Measurements from ENCODE around the gene ENOX1.

Gene ENOX1

GRCh38 chr13:43245374-43245964, 541.3 kb downstream of the ENOX1 start:
- Histone ChIP-seq H3K36me3 (ENCODE audit: insufficient read depth, low read length) (no peaks in the 10 kb centered on the region), H3K4me2 (ENCODE audit: insufficient read depth, low read length) (no peak overlapping the region), H3K9ac (ENCODE audit: low read depth, low read length) (no peak overlapping the region), H3K27me3 (ENCODE audit: insufficient read depth, low read length, poor library complexity) (peaks cover 2% of the 10 kb centered on the region), H3K79me2 (ENCODE audit: insufficient read depth, low read length) (no peaks in the 10 kb centered on the region), H3K27ac (ENCODE audit: low read length) (no peak overlapping the region), H2AFZ (ENCODE audit: low read depth, low read length) (no peak overlapping the region), H3K4me3 (ENCODE audit: low read depth in 1 of 2, low read length in 2 of 2) (no peak overlapping the region), H4K20me1 (ENCODE audit: insufficient read depth, low read length) (no peaks in the 10 kb centered on the region), H3K4me1 (ENCODE audit: insufficient read depth, low read length) (no peaks in the 10 kb centered on the region), H3K9me3 (ENCODE audit: insufficient read depth, low read length, severe bottlenecking) (no peaks in the 10 kb centered on the region)
- no peak for DNase-seq
- ATAC-seq (ENCODE audit: insufficient read depth, low read depth), result no peak
- TF ChIP-seq CTCF (IDR thresholded peaks at IDR 0.05; ENCODE audit: borderline replicate concordance, extremely low read depth, low read length, poor library complexity, severe bottlenecking) (no peak), EZH2 (IDR thresholded peaks at IDR 0.05; ENCODE audit: borderline replicate concordance, low read depth, low read length, severe bottlenecking) (no peak)

GRCh38 chr13:43244481-43244880, 542.3 kb downstream of the ENOX1 start:
- H3K4me1 ChIP-seq (ENCODE audit: insufficient read depth, low read length), result no peaks in the 10 kb centered on the region
- no peak overlapping the region for H3K4me2 ChIP-seq (ENCODE audit: insufficient read depth, low read length)
- DNase-seq, result no peak

GRCh38 chr13:43243711-43244110, 543.1 kb downstream of the ENOX1 start:
- no peak overlapping the region for H3K4me2 ChIP-seq (ENCODE audit: insufficient read depth, low read length)
- no peaks in the 10 kb centered on the region for H3K9me3 ChIP-seq (ENCODE audit: insufficient read depth, low read length, severe bottlenecking)

More at GRCh38 chr13:43244481-43244880, 542.3 kb downstream of the ENOX1 start:
- ATAC-seq (ENCODE audit: insufficient read depth, low read depth), result no peak
- H3K36me3 ChIP-seq (ENCODE audit: insufficient read depth, low read length), result no peaks in the 10 kb centered on the region
- H4K20me1 ChIP-seq (ENCODE audit: insufficient read depth, low read length), result no peaks in the 10 kb centered on the region
- peaks cover 2% of the 10 kb centered on the region for H3K27me3 ChIP-seq (ENCODE audit: insufficient read depth, low read length, poor library complexity)
- no peaks in the 10 kb centered on the region for H3K79me2 ChIP-seq (ENCODE audit: insufficient read depth, low read length)
- no peak overlapping the region for H3K4me3 ChIP-seq (ENCODE audit: low read depth in 1 of 2, low read length in 2 of 2)
- H3K27ac ChIP-seq (ENCODE audit: low read length), result no peak overlapping the region
- TF ChIP-seq EZH2 (IDR thresholded peaks at IDR 0.05; ENCODE audit: borderline replicate concordance, low read depth, low read length, severe bottlenecking) (no peak), CTCF (IDR thresholded peaks at IDR 0.05; ENCODE audit: borderline replicate concordance, extremely low read depth, low read length, poor library complexity, severe bottlenecking) (no peak)
- no peak overlapping the region for H2AFZ ChIP-seq (ENCODE audit: low read depth, low read length)
- no peaks in the 10 kb centered on the region for H3K9me3 ChIP-seq (ENCODE audit: insufficient read depth, low read length, severe bottlenecking)
- no peak overlapping the region for H3K9ac ChIP-seq (ENCODE audit: low read depth, low read length)

More at GRCh38 chr13:43243711-43244110, 543.1 kb downstream of the ENOX1 start:
- H4K20me1 ChIP-seq (ENCODE audit: insufficient read depth, low read length), result no peaks in the 10 kb centered on the region
- H3K9ac ChIP-seq (ENCODE audit: low read depth, low read length), result no peak overlapping the region
- H3K27ac ChIP-seq (ENCODE audit: low read length), result no peak overlapping the region
- no peak for ATAC-seq (ENCODE audit: insufficient read depth, low read depth)
- H2AFZ ChIP-seq (ENCODE audit: low read depth, low read length), result no peak overlapping the region
- no peak overlapping the region for H3K4me3 ChIP-seq (ENCODE audit: low read depth in 1 of 2, low read length in 2 of 2)
- H3K27me3 ChIP-seq (ENCODE audit: insufficient read depth, low read length, poor library complexity), result peaks cover 2% of the 10 kb centered on the region
- H3K79me2 ChIP-seq (ENCODE audit: insufficient read depth, low read length), result no peaks in the 10 kb centered on the region
- no peak for DNase-seq
- no peaks in the 10 kb centered on the region for H3K4me1 ChIP-seq (ENCODE audit: insufficient read depth, low read length)
- H3K36me3 ChIP-seq (ENCODE audit: insufficient read depth, low read length), result no peaks in the 10 kb centered on the region
- TF ChIP-seq EZH2 (IDR thresholded peaks at IDR 0.05; ENCODE audit: borderline replicate concordance, low read depth, low read length, severe bottlenecking), result no peak
- TF ChIP-seq CTCF (IDR thresholded peaks at IDR 0.05; ENCODE audit: borderline replicate concordance, extremely low read depth, low read length, poor library complexity, severe bottlenecking), result no peak
